HepG2 (cell line): ENCODE measurements around the gene PIGX. TPM values are rescaled to one million over a fixed set of nuclear protein-coding genes. Genes with fewer than 3 reads are reported as not detected.

Experiments used
- HNRNPL ChIP-seq: fragments of 200-400 bp; formaldehyde crosslinking; IDR thresholded peaks from 2 replicates; pipeline ENCODE4 v1.6.1; 2017; ENCODE audit warnings: mild to moderate bottlenecking, low read depth, low read length
- HOXA9 ChIP-seq: sonication (generic); formaldehyde crosslinking; IDR thresholded peaks from 2 replicates; pipeline ENCODE4 v1.8.1; 2022; ENCODE audit warnings: missing genetic modification reagents, mild to moderate bottlenecking, moderate library complexity, borderline replicate concordance
- KDM2A ChIP-seq: sonication (generic); formaldehyde crosslinking; IDR thresholded peaks from 2 replicates; pipeline ENCODE4 v1.4.0; 2020; ENCODE audit warnings: low read depth, missing genetic modification reagents, borderline replicate concordance
- NFE2 ChIP-seq: sonication (generic); formaldehyde crosslinking; IDR thresholded peaks from 2 replicates; pipeline ENCODE4 v1.4.0; 2020; ENCODE audit warnings: missing genetic modification reagents
- NFRKB ChIP-seq: fragments of 450-650 bp; IDR thresholded peaks from 2 replicates; pipeline ENCODE4 v1.6.1; 2017
- ZNF225 ChIP-seq: sonication (generic); formaldehyde crosslinking; IDR thresholded peaks from 2 replicates; pipeline ENCODE4 v1.4.0; 2020; ENCODE audit warnings: mild to moderate bottlenecking, missing genetic modification reagents
- ZNF724P ChIP-seq: sonication (generic); formaldehyde crosslinking; IDR thresholded peaks from 2 replicates; pipeline ENCODE4 v1.8.0; 2022; ENCODE audit warnings: missing genetic modification reagents, borderline replicate concordance
- ZNF737 ChIP-seq: sonication (generic); formaldehyde crosslinking; IDR thresholded peaks from 2 replicates; pipeline ENCODE4 v1.5.0; 2020; ENCODE audit warnings: missing genetic modification reagents, mild to moderate bottlenecking, borderline replicate concordance
- ZNF879 ChIP-seq: sonication (generic); formaldehyde crosslinking; IDR thresholded peaks from 2 replicates; pipeline ENCODE4 v1.8.1; 2023; ENCODE audit warnings: missing genetic modification reagents
- polyA plus RNA-seq, 8 experiments: library from polyadenylated mRNA; depleted of rRNA in 3 of 8; stranded (reverse) in 7 of 8; unstranded in 1 of 8; fragments of >200 nt; fragmentation: Illumina TruSeq in 4 of 8; extraction: Trizol in 4 of 8; gene quantifications; 2 replicates each; pipeline versions ENCODE4 v1.2.1 to v1.2.3, GENCODE V29; 2011 to 2016; ENCODE audit warnings: low read depth in 4 of 8, missing spikeins in 1 of 8, mixed read lengths in 1 of 8; ENCODE audit not compliant: insufficient read depth in 1 of 8
- total RNA-seq, 5 experiments: library from RNA; depleted of rRNA; stranded (reverse); fragments of >200 nt; fragmentation: Illumina TruSeq; extraction: Trizol; gene quantifications; 2 replicates each; pipeline ENCODE4 v1.2.3, GENCODE V29; 2016; ENCODE audit warnings: low read depth in 1 of 5
- TF ChIP-seq, protein P1 (sequence below), 2 experiments: sonication (generic) in 1 of 2; formaldehyde crosslinking in 1 of 2; IDR thresholded peaks; 2 replicates each; pipeline versions ENCODE4 v1.4.0 to v1.6.1; 2016 to 2020; ENCODE audit warnings: borderline replicate concordance in 1 of 2, low read depth in 1 of 2, mild to moderate bottlenecking in 1 of 2, missing genetic modification reagents in 1 of 2
- TF ChIP-seq, protein P2 (sequence below), 2 experiments: IDR thresholded peaks; 2 replicates each; pipeline ENCODE4 v1.6.1; 2011 to 2012; ENCODE audit warnings: low read length in 2 of 2, borderline replicate concordance in 1 of 2, low read depth in 1 of 2, mild to moderate bottlenecking in 1 of 2, moderate library complexity in 1 of 2
- TF ChIP-seq, protein P3 (sequence below): sonication (generic); formaldehyde crosslinking; IDR thresholded peaks from 2 replicates; pipeline ENCODE4 v1.5.0; 2020; ENCODE audit warnings: missing genetic modification reagents
- TF ChIP-seq, protein P4 (sequence below), 2 experiments: sonication (generic) in 1 of 2; formaldehyde crosslinking in 1 of 2; IDR thresholded peaks; 2 replicates each; pipeline versions ENCODE4 v1.6.1 to v1.9.0; 2014 to 2022; ENCODE audit warnings: antibody characterized with exemption in 1 of 2, borderline replicate concordance in 1 of 2, inconsistent platforms in 1 of 2, low read depth in 1 of 2, missing genetic modification reagents in 1 of 2

The PIGX gene
- total and polyA plus RNA-seq, 2 of the 13 experiments (the other 11 are each of a cell fraction or from before 2014, with no cell fraction given): 13.2 to 21.3 TPM

DNA sequence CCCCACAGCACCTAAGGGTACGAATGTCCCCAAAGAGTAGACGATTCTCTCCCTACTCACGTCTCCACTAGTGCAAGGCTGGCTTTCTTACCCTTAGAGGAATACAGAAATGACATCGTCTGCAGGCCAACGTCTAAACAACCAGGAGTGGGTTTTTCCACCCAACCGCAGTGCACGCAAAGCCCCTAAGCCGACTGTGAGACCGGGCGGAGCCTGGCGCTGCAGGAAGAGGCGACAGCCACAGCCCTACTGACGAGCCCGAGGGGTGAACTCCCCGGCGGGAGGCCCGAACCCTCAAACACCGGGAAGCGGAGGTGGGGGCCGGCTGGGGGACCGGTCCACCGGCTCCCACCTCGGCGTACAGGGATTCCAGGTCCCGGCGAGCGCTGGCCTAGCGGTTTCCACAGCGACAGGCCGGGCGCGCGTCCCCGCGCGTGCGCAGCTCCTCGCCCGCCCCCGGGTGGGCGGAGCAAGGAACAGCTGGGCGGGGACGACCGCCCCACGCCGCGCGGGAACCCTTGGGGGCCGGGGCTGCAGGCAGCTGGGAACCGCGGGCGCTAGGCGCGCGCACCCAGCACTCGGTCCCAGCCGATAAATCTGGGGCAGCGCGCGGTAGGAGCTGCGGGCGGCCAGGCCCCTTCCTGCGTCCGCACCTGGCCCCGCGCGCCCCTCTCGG lies at the start of gene PIGX, which contains the start of gene CEP19 (continued):
- TF ChIP-seq, protein P1, sequence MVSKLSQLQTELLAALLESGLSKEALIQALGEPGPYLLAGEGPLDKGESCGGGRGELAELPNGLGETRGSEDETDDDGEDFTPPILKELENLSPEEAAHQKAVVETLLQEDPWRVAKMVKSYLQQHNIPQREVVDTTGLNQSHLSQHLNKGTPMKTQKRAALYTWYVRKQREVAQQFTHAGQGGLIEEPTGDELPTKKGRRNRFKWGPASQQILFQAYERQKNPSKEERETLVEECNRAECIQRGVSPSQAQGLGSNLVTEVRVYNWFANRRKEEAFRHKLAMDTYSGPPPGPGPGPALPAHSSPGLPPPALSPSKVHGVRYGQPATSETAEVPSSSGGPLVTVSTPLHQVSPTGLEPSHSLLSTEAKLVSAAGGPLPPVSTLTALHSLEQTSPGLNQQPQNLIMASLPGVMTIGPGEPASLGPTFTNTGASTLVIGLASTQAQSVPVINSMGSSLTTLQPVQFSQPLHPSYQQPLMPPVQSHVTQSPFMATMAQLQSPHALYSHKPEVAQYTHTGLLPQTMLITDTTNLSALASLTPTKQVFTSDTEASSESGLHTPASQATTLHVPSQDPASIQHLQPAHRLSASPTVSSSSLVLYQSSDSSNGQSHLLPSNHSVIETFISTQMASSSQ (IDR thresholded peaks at IDR 0.05; ENCODE audit: low read depth): no peak
- TF ChIP-seq, protein P1 (CRISPR knock-in tag; IDR thresholded peaks at IDR 0.05; ENCODE audit: borderline replicate concordance): no peak
- TF ChIP-seq KDM2A (CRISPR knock-in tag) (peak; percentile 37; the same call in 1 of the 2 replicates), HNRNPL (no peak), ZNF737 (CRISPR knock-in tag) (no peak), NFRKB (no peak), ZNF879 (CRISPR knock-in tag) (0 out of 2 replicates have a peak, but pooled peaks have one; percentile 7), NFE2 (no peak), ZNF225 (CRISPR knock-in tag) (no peak), ZNF724P (CRISPR knock-in tag) (no peak), HOXA9 (CRISPR knock-in tag) (no peak)
- TF ChIP-seq, protein P2, sequence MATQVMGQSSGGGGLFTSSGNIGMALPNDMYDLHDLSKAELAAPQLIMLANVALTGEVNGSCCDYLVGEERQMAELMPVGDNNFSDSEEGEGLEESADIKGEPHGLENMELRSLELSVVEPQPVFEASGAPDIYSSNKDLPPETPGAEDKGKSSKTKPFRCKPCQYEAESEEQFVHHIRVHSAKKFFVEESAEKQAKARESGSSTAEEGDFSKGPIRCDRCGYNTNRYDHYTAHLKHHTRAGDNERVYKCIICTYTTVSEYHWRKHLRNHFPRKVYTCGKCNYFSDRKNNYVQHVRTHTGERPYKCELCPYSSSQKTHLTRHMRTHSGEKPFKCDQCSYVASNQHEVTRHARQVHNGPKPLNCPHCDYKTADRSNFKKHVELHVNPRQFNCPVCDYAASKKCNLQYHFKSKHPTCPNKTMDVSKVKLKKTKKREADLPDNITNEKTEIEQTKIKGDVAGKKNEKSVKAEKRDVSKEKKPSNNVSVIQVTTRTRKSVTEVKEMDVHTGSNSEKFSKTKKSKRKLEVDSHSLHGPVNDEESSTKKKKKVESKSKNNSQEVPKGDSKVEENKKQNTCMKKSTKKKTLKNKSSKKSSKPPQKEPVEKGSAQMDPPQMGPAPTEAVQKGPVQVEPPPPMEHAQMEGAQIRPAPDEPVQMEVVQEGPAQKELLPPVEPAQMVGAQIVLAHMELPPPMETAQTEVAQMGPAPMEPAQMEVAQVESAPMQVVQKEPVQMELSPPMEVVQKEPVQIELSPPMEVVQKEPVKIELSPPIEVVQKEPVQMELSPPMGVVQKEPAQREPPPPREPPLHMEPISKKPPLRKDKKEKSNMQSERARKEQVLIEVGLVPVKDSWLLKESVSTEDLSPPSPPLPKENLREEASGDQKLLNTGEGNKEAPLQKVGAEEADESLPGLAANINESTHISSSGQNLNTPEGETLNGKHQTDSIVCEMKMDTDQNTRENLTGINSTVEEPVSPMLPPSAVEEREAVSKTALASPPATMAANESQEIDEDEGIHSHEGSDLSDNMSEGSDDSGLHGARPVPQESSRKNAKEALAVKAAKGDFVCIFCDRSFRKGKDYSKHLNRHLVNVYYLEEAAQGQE (IDR thresholded peaks at IDR 0.05; ENCODE audit: borderline replicate concordance in 1 of 2, low read depth in 1 of 2, low read length in 2 of 2): no peak
- TF ChIP-seq, protein P3, sequence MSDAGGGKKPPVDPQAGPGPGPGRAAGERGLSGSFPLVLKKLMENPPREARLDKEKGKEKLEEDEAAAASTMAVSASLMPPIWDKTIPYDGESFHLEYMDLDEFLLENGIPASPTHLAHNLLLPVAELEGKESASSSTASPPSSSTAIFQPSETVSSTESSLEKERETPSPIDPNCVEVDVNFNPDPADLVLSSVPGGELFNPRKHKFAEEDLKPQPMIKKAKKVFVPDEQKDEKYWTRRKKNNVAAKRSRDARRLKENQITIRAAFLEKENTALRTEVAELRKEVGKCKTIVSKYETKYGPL (CRISPR knock-in tag): no peak
- TF ChIP-seq, protein P4, sequence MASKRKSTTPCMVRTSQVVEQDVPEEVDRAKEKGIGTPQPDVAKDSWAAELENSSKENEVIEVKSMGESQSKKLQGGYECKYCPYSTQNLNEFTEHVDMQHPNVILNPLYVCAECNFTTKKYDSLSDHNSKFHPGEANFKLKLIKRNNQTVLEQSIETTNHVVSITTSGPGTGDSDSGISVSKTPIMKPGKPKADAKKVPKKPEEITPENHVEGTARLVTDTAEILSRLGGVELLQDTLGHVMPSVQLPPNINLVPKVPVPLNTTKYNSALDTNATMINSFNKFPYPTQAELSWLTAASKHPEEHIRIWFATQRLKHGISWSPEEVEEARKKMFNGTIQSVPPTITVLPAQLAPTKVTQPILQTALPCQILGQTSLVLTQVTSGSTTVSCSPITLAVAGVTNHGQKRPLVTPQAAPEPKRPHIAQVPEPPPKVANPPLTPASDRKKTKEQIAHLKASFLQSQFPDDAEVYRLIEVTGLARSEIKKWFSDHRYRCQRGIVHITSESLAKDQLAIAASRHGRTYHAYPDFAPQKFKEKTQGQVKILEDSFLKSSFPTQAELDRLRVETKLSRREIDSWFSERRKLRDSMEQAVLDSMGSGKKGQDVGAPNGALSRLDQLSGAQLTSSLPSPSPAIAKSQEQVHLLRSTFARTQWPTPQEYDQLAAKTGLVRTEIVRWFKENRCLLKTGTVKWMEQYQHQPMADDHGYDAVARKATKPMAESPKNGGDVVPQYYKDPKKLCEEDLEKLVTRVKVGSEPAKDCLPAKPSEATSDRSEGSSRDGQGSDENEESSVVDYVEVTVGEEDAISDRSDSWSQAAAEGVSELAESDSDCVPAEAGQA (IDR thresholded peaks at IDR 0.05; ENCODE audit: low read depth): no peak
- TF ChIP-seq, protein P4 (CRISPR knock-in tag; IDR thresholded peaks at IDR 0.05; ENCODE audit: borderline replicate concordance): peak; percentile 43; the same call in 1 of the 2 replicates
